ENCODE data around the gene MPPED1. TPM values are rescaled to one million over a fixed set of nuclear protein-coding genes. Genes with fewer than 3 reads are reported as not detected.

The MPPED1 gene
- total RNA-seq, 1 experiment from 2014 or later, result 0.28 TPM

DNA sequence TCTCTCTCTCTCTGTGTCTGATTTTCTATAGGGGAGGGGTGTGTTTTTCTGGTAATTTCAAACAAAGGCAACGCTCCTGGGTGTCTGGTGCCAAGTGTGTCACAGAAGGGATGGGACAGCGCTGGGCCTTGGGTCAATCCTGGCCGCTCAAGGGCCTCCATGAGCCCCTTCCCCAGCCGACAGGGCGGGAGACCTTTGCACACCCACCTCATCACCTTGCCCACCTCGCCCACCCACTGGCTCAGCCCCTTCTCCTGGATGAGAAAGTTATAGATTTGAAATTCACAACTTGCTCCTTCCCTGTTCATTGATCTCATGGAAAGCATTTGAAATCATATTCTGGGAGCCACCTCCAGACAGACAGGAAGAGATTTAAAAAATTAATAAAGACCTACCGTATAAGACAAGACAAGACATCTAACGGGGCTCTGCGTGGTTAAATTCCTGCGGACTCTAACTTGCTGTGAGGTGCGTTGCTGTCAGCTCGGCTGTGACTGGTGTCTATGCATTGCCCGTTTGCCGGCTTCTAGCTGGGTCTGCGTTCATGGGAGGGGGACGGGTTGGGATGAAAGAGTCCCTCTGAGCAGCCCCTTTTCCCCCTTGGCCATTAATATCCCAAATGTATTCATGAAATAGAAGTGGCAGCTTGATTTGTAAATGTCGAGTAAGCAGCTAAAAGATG is 27.0 kb downstream of the MPPED1 start:
- Mint-ChIP-seq H3K4me3 (no peak overlapping the region), H3K4me1 (peaks cover 7 to 24% of the 10 kb centered on the region in 2 experiments; a peak in 3 of 4 replicates), H3K9me3 (no peaks in the 10 kb centered on the region), H3K27ac (no peak overlapping the region), H3K27me3 (ENCODE audit: low read depth) (peaks cover 13% of the 10 kb centered on the region), H3K36me3 (ENCODE audit: insufficient read depth in 1 of 3, low read depth in 3 of 3) (no peaks in the 10 kb centered on the region)
- Histone ChIP-seq H4K20me1 (ENCODE audit: control insufficient read depth, insufficient read depth, insufficient read length) (no peaks in the 10 kb centered on the region), H3K4me1 (ENCODE audit: insufficient read depth, low read length) (no peaks in the 10 kb centered on the region; the same call in 1 of the 2 replicates), H3K14ac (ENCODE audit: insufficient read depth, low read length) (no peak overlapping the region), H2BK20ac (ENCODE audit: low read depth, low read length, poor library complexity, severe bottlenecking) (no peak overlapping the region), H4K8ac (replicated peaks; ENCODE audit: insufficient read length, low read depth, low read length) (no peak overlapping the region), H3K9ac (ENCODE audit: extremely low read depth, insufficient read length, low read length) (no peak overlapping the region), H3K4ac (ENCODE audit: low read depth, low read length) (no peak overlapping the region), H2BK12ac (ENCODE audit: insufficient read length, low read depth, low read length) (no peak overlapping the region), H3K79me1 (ENCODE audit: insufficient read depth, low read depth, low read length, poor library complexity, severe bottlenecking) (no peaks in the 10 kb centered on the region), H3K18ac (ENCODE audit: insufficient read length, low read depth, low read length) (no peak overlapping the region), H3K27ac (ENCODE audit: insufficient read length, low read depth, low read length) (no peak overlapping the region), H3K79me2 (ENCODE audit: insufficient read depth, low read length) (no peaks in the 10 kb centered on the region), H3K23me2 (ENCODE audit: insufficient read length, low read depth, low read length, poor library complexity, severe bottlenecking) (no peaks in the 10 kb centered on the region), H2BK15ac (ENCODE audit: low read depth, low read length) (no peak overlapping the region), H3T11ph (ENCODE audit: low read length) (no peak overlapping the region), H2AK5ac (ENCODE audit: insufficient read length, low read length) (no peak overlapping the region), H2BK120ac (ENCODE audit: low read depth, low read length, poor library complexity, severe bottlenecking) (no peak overlapping the region), H3K27me3 (ENCODE audit: insufficient read depth, low read length) (no peaks in the 10 kb centered on the region), H4K5ac (ENCODE audit: insufficient read length, low read depth, low read length) (no peak overlapping the region), H3K23ac (ENCODE audit: insufficient read length, low read depth, low read length) (no peak overlapping the region), H4K91ac (ENCODE audit: insufficient read length, low read depth, low read length) (no peak overlapping the region), H3K4me2 (ENCODE audit: insufficient read depth, insufficient read length, low read length) (no peak overlapping the region), H3K9me3 (ENCODE audit: control insufficient read depth, low read depth, low read length) (no peaks in the 10 kb centered on the region), H3K56ac (ENCODE audit: insufficient read length, low read depth, low read length) (no peak overlapping the region), H2BK5ac (ENCODE audit: insufficient read length, low read length) (no peak overlapping the region), H2AFZ (ENCODE audit: low read length) (no peak overlapping the region)
- WGBS (ENCODE audit: extremely low coverage, insufficient read length, low lambda C conversion rate), result no CpG with 5 or more reads among the region's 17 CpGs
- DNase-seq, result no peak
- TF ChIP-seq, protein P1, sequence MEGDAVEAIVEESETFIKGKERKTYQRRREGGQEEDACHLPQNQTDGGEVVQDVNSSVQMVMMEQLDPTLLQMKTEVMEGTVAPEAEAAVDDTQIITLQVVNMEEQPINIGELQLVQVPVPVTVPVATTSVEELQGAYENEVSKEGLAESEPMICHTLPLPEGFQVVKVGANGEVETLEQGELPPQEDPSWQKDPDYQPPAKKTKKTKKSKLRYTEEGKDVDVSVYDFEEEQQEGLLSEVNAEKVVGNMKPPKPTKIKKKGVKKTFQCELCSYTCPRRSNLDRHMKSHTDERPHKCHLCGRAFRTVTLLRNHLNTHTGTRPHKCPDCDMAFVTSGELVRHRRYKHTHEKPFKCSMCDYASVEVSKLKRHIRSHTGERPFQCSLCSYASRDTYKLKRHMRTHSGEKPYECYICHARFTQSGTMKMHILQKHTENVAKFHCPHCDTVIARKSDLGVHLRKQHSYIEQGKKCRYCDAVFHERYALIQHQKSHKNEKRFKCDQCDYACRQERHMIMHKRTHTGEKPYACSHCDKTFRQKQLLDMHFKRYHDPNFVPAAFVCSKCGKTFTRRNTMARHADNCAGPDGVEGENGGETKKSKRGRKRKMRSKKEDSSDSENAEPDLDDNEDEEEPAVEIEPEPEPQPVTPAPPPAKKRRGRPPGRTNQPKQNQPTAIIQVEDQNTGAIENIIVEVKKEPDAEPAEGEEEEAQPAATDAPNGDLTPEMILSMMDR (conservative IDR thresholded peaks at IDR 0.05), result no peak

Measured in H9 (cell line).